Natural killer cell treated with Interleukin-12 subunit alpha and Interleukin-12 subunit beta and Interleukin-15 and Interleukin-18, amount 100 ng/mL, for 72 hours (primary cell): Measurements from ENCODE around the gene CYREN. TPM values are rescaled to one million over a fixed set of nuclear protein-coding genes. Genes with fewer than 3 reads are reported as not detected.

Experiments
- total RNA-seq, 2 donors: library from RNA; stranded (reverse); gene quantifications; one replicate each; pipeline ENCODE4 v1.2.3, GENCODE V29; 2022

The CYREN gene
- total RNA-seq, 2 donors from 2014 or later: 47.2 to 68.5 TPM

Other genes with a start within 250 kb of the CYREN start
- 1 to 10 TPM; 2.2 to 2.8 TPM for gene AGBL3, start 184.2 kb downstream of the CYREN start, total RNA-seq
- 10 to 100 TPM; 10.2 to 17.4 TPM for gene TMEM140, start 22.6 kb downstream of the CYREN start, total RNA-seq
- gene WDR91, start 40.8 kb upstream of the CYREN start, total RNA-seq: 10 to 100 TPM; 11.9 to 22.8 TPM
- not detected for gene STRA8, start 63.1 kb upstream of the CYREN start, total RNA-seq